ENCODE data around the gene TNRC6B. TPM values are rescaled to one million over a fixed set of nuclear protein-coding genes. Genes with fewer than 3 reads are reported as not detected.

The TNRC6B gene
- total and polyA plus RNA-seq, 2 donors (not counting 1 experiment from before 2014, with no cell fraction given) = 5.7 to 17.8 TPM

DNA sequence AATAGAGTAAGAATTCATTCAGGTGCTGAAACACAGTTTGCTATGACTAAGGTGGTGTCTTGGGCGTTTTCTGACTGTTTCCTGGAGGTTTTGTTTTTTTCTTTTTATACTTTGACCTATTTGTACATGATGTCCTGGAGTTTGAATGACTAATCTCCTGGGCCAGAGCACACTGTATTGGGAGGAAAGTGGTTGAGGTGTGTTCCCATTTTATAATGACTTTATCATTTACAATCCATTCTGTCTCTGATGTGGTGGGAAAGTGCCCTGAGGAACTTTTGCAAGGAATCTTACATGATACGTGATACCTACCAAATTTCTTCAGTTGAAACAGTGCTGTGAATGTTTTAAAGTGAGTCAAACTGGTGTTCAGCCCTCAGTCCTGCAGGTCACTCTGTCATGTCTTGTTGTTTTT is 80.8 kb downstream of the TNRC6B start:
- Histone ChIP-seq H3K79me2 (ENCODE audit: control insufficient read depth, insufficient read depth, low read length) (no peaks in the 10 kb centered on the region), H3K4me1 (ENCODE audit: control insufficient read depth, extremely low read depth, insufficient read depth, low read length) (no peaks in the 10 kb centered on the region), H3K4me3 (replicated peaks in 1 of 4; ENCODE audit: control extremely low read depth in 1 of 4, insufficient read depth in 1 of 4, low read depth in 3 of 4, low read length in 4 of 4) (no peak overlapping the region), H2AFZ (ENCODE audit: low read length) (no peak overlapping the region), H3K27me3 (ENCODE audit: control insufficient read depth, insufficient read depth, low read length) (no peaks in the 10 kb centered on the region), H3K9ac (ENCODE audit: insufficient read depth, low read length) (no peak overlapping the region), H3K9me3 (ENCODE audit: control insufficient read depth, insufficient read depth, low read depth, low read length) (no peaks in the 10 kb centered on the region), H4K20me1 (ENCODE audit: control insufficient read depth, extremely low read depth, insufficient read depth, low read length) (no peaks in the 10 kb centered on the region), H3K4me2 (ENCODE audit: extremely low read depth, insufficient read depth, low read length) (no peak overlapping the region), H3K27ac (ENCODE audit: insufficient read depth, low read length) (no peak overlapping the region), H3K36me3 (ENCODE audit: control insufficient read depth, insufficient read depth, low read length) (no peaks in the 10 kb centered on the region)
- peak; percentile 20 to 41 for DNase-seq (ENCODE audit: low read depth in 2 of 2)
- TF ChIP-seq CTCF (conservative IDR thresholded peaks at IDR 0.05 in 1 of 2, IDR thresholded peaks at IDR 0.05 in 1 of 2; ENCODE audit: low read depth in 1 of 2, low read length in 2 of 2) (no peak), EZH2 (IDR thresholded peaks at IDR 0.05; ENCODE audit: low read length, missing control alignments) (no peak)

- no peaks in the 10 kb centered on the region for H3K9me3 ChIP-seq (ENCODE audit: control insufficient read depth, insufficient read depth, low read depth, low read length)
- no peaks in the 10 kb centered on the region for H3K4me1 ChIP-seq (ENCODE audit: control insufficient read depth, extremely low read depth, insufficient read depth, low read length)
- H4K20me1 ChIP-seq (ENCODE audit: control insufficient read depth, extremely low read depth, insufficient read depth, low read length) = no peaks in the 10 kb centered on the region
- no peak overlapping the region for H2AFZ ChIP-seq (ENCODE audit: low read length)
- no peak overlapping the region for H3K27ac ChIP-seq (ENCODE audit: insufficient read depth, low read length)
- TF ChIP-seq CTCF (conservative IDR thresholded peaks at IDR 0.05 in 1 of 2, IDR thresholded peaks at IDR 0.05 in 1 of 2; ENCODE audit: low read depth in 1 of 2, low read length in 2 of 2) (no peak), EZH2 (IDR thresholded peaks at IDR 0.05; ENCODE audit: low read length, missing control alignments) (no peak)
- DNase-seq (ENCODE audit: low read depth in 2 of 2) = no peak
- no peaks in the 10 kb centered on the region for H3K79me2 ChIP-seq (ENCODE audit: control insufficient read depth, insufficient read depth, low read length)
- H3K9ac ChIP-seq (ENCODE audit: insufficient read depth, low read length) = no peak overlapping the region
- no peaks in the 10 kb centered on the region for H3K36me3 ChIP-seq (ENCODE audit: control insufficient read depth, insufficient read depth, low read length)
- no peak overlapping the region for H3K4me2 ChIP-seq (ENCODE audit: extremely low read depth, insufficient read depth, low read length)
- H3K27me3 ChIP-seq (ENCODE audit: control insufficient read depth, insufficient read depth, low read length) = no peaks in the 10 kb centered on the region
- H3K4me3 ChIP-seq (replicated peaks in 1 of 4; ENCODE audit: control extremely low read depth in 1 of 4, insufficient read depth in 1 of 4, low read depth in 3 of 4, low read length in 4 of 4) = no peak overlapping the region
Observed at GRCh38 chr22:40261783-40262182, 84.1 kb downstream of the TNRC6B start.

GRCh38 chr22:40263191-40263590 is 85.5 kb downstream of the TNRC6B start:
- no peak overlapping the region for H3K4me3 ChIP-seq (replicated peaks in 1 of 4; ENCODE audit: control extremely low read depth in 1 of 4, insufficient read depth in 1 of 4, low read depth in 3 of 4, low read length in 4 of 4)
- H2AFZ ChIP-seq (ENCODE audit: low read length) = no peak overlapping the region
- no peaks in the 10 kb centered on the region for H3K27me3 ChIP-seq (ENCODE audit: control insufficient read depth, insufficient read depth, low read length)
- no peaks in the 10 kb centered on the region for H3K4me1 ChIP-seq (ENCODE audit: control insufficient read depth, extremely low read depth, insufficient read depth, low read length)
- no peaks in the 10 kb centered on the region for H3K9me3 ChIP-seq (ENCODE audit: control insufficient read depth, insufficient read depth, low read depth, low read length)
- no peak overlapping the region for H3K27ac ChIP-seq (ENCODE audit: insufficient read depth, low read length)
- no peaks in the 10 kb centered on the region for H3K79me2 ChIP-seq (ENCODE audit: control insufficient read depth, insufficient read depth, low read length)
- no peak overlapping the region for H3K4me2 ChIP-seq (ENCODE audit: extremely low read depth, insufficient read depth, low read length)
- no peaks in the 10 kb centered on the region for H4K20me1 ChIP-seq (ENCODE audit: control insufficient read depth, extremely low read depth, insufficient read depth, low read length)
- TF ChIP-seq EZH2 (IDR thresholded peaks at IDR 0.05; ENCODE audit: low read length, missing control alignments) (no peak), CTCF (conservative IDR thresholded peaks at IDR 0.05 in 1 of 2, IDR thresholded peaks at IDR 0.05 in 1 of 2; ENCODE audit: low read depth in 1 of 2, low read length in 2 of 2) (no peak)
- DNase-seq (ENCODE audit: low read depth in 2 of 2) = no peak
- no peaks in the 10 kb centered on the region for H3K36me3 ChIP-seq (ENCODE audit: control insufficient read depth, insufficient read depth, low read length)
- no peak overlapping the region for H3K9ac ChIP-seq (ENCODE audit: insufficient read depth, low read length)

All from fibroblast of lung (primary cell).